ENCODE measurements around the gene UBXN1. TPM values are rescaled to one million over a fixed set of nuclear protein-coding genes. Genes with fewer than 3 reads are reported as not detected.

The UBXN1 gene
- total RNA-seq, 1 experiment from 2014 or later, result 94.2 TPM

DNA sequence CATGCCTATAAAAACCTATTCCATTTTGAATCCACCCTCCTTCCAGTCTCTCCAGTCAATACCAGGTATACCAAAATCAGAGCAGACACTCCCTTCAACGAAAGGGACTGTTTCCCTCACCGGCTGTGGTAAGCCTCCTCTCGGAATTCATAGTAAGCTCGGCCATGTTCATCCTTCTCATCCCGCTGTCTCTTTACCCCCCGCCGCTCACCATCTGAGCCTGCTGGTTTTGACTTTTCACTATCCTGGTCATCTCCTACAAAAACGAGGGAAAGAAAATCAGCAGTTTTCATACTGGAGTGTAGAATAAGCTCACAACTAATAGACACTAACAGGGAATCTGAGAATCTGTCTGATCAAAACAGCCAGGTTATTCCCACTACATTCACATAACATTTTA, 45.3 kb upstream of the UBXN1 start:
- TF ChIP-seq EZH2 (IDR thresholded peaks at IDR 0.05) (no peak), ZFX (IDR thresholded peaks at IDR 0.05) (no peak), POLR2A (IDR thresholded peaks at IDR 0.05; ENCODE audit: borderline replicate concordance, extremely low read depth, insufficient read depth, insufficient read length) (no peak), ZNF274 (IDR thresholded peaks at IDR 0.05; ENCODE audit: low read depth, low read length) (no peak), ELF1 (IDR thresholded peaks at IDR 0.05; ENCODE audit: borderline replicate concordance, low read depth) (no peak), CBX3 (IDR thresholded peaks at IDR 0.05; ENCODE audit: low read depth) (no peak), SP1 (IDR thresholded peaks at IDR 0.05; ENCODE audit: low read depth) (no peak), RAD21 (IDR thresholded peaks at IDR 0.05; ENCODE audit: low read depth) (no peak), FOSL1 (IDR thresholded peaks at IDR 0.05; ENCODE audit: low read depth) (no peak), YY1 (IDR thresholded peaks at IDR 0.05; ENCODE audit: extremely low read depth, insufficient replicate concordance, low read depth, low read length) (no peak), EGR1 (IDR thresholded peaks at IDR 0.05; ENCODE audit: low read depth) (no peak), SIN3A (IDR thresholded peaks at IDR 0.05; ENCODE audit: low read depth) (no peak), ATF3 (IDR thresholded peaks at IDR 0.05) (no peak), CEBPB (IDR thresholded peaks at IDR 0.05; ENCODE audit: low read depth) (no peak), EZH2phosphoT487 (IDR thresholded peaks at IDR 0.05; ENCODE audit: borderline replicate concordance) (no peak), TCF7L2 (IDR thresholded peaks at IDR 0.05; ENCODE audit: borderline replicate concordance, extremely low read depth, insufficient read depth, insufficient read length) (no peak), SRF (IDR thresholded peaks at IDR 0.05; ENCODE audit: low read depth) (no peak)
- TF ChIP-seq, protein P1, sequence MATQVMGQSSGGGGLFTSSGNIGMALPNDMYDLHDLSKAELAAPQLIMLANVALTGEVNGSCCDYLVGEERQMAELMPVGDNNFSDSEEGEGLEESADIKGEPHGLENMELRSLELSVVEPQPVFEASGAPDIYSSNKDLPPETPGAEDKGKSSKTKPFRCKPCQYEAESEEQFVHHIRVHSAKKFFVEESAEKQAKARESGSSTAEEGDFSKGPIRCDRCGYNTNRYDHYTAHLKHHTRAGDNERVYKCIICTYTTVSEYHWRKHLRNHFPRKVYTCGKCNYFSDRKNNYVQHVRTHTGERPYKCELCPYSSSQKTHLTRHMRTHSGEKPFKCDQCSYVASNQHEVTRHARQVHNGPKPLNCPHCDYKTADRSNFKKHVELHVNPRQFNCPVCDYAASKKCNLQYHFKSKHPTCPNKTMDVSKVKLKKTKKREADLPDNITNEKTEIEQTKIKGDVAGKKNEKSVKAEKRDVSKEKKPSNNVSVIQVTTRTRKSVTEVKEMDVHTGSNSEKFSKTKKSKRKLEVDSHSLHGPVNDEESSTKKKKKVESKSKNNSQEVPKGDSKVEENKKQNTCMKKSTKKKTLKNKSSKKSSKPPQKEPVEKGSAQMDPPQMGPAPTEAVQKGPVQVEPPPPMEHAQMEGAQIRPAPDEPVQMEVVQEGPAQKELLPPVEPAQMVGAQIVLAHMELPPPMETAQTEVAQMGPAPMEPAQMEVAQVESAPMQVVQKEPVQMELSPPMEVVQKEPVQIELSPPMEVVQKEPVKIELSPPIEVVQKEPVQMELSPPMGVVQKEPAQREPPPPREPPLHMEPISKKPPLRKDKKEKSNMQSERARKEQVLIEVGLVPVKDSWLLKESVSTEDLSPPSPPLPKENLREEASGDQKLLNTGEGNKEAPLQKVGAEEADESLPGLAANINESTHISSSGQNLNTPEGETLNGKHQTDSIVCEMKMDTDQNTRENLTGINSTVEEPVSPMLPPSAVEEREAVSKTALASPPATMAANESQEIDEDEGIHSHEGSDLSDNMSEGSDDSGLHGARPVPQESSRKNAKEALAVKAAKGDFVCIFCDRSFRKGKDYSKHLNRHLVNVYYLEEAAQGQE (IDR thresholded peaks at IDR 0.05; ENCODE audit: low read depth), result no peak
- TF ChIP-seq, protein P2, sequence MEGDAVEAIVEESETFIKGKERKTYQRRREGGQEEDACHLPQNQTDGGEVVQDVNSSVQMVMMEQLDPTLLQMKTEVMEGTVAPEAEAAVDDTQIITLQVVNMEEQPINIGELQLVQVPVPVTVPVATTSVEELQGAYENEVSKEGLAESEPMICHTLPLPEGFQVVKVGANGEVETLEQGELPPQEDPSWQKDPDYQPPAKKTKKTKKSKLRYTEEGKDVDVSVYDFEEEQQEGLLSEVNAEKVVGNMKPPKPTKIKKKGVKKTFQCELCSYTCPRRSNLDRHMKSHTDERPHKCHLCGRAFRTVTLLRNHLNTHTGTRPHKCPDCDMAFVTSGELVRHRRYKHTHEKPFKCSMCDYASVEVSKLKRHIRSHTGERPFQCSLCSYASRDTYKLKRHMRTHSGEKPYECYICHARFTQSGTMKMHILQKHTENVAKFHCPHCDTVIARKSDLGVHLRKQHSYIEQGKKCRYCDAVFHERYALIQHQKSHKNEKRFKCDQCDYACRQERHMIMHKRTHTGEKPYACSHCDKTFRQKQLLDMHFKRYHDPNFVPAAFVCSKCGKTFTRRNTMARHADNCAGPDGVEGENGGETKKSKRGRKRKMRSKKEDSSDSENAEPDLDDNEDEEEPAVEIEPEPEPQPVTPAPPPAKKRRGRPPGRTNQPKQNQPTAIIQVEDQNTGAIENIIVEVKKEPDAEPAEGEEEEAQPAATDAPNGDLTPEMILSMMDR (IDR thresholded peaks at IDR 0.05 in 2 of 3, conservative IDR thresholded peaks at IDR 0.05 in 1 of 3; ENCODE audit: borderline replicate concordance in 1 of 3, insufficient read depth in 1 of 3, low read depth in 2 of 3, low read length in 2 of 3), result no peak
- peaks cover 54 to 60% of the 10 kb centered on the region in 2 experiments for H3K36me3 ChIP-seq (ENCODE audit: control insufficient read depth in 1 of 2, insufficient read depth in 2 of 2, low read length in 2 of 2)
- no peak overlapping the region for H3K4me3 ChIP-seq (replicated peaks in 1 of 2; ENCODE audit: low read depth in 1 of 2, low read length in 2 of 2)
- H3K9me3 ChIP-seq (ENCODE audit: control insufficient read depth in 1 of 2, insufficient read depth in 1 of 2, low read depth in 1 of 2, low read length in 2 of 2), result no peaks in the 10 kb centered on the region
- ChIA-PET POLR2A (interaction anchor here (1.6 kb wide), 1 partner anchor 117 kb away, joined by 4 read pairs; no protein-coding TSS in a partner anchor), CTCF (interaction anchor here (0.6 kb wide), 1 partner anchor 371 kb away, joined by 3 read pairs; no protein-coding TSS in a partner anchor), RAD21 (ENCODE audit: low non-redundant PET in 1 of 2, low total read pairs in 2 of 2, uncharacterized antibody in 2 of 2, unreplicated experiment in 2 of 2) (interaction anchor here in 1 of 2 experiments (0.5 kb wide), 1 partner anchor 36 kb away, joined by 4 read pairs; no protein-coding TSS in a partner anchor)
- H3K27ac ChIP-seq (ENCODE audit: low read depth, low read length), result no peak overlapping the region; the same call in 1 of the 2 replicates
- no TSS peak for BruUV-seq (replicated peaks)
- no peaks in the 10 kb centered on the region for H3K27me3 ChIP-seq (ENCODE audit: insufficient read depth, low read length)
- ATAC-seq, result no peak
- DNase-seq (ENCODE audit: low read depth, low spot score), result no peak
- H3K9me2 ChIP-seq (ENCODE audit: insufficient read depth), result no peaks in the 10 kb centered on the region
- intact Hi-C loops (cut with micrococcal nuclease), result no loop called here
- no peak overlapping the region for H3K4me2 ChIP-seq (ENCODE audit: low read length)
- no peak overlapping the region for H2AFZ ChIP-seq (ENCODE audit: low read depth, low read length, poor library complexity, severe bottlenecking)
- H3K4me1 ChIP-seq (ENCODE audit: control insufficient read depth in 1 of 2, insufficient read depth in 2 of 2, low read length in 2 of 2), result peaks cover 8 to 19% of the 10 kb centered on the region in 2 experiments
- peaks cover 21% of the 10 kb centered on the region; the same call in 1 of the 2 replicates for H4K20me1 ChIP-seq (ENCODE audit: insufficient read depth)
- peaks cover 83% of the 10 kb centered on the region for H3K79me2 ChIP-seq (ENCODE audit: insufficient read depth, low read length)
- 0 out of 2 replicates have a peak overlapping the region, but pooled peaks have one; percentile 1 for H3K9ac ChIP-seq (ENCODE audit: low read length)

Measured in HCT116 (cell line).